ENCODE data around the gene TCTN3. TPM values are rescaled to one million over a fixed set of nuclear protein-coding genes. Genes with fewer than 3 reads are reported as not detected.

Gene TCTN3
- total and polyA plus RNA-seq, 2 of the 4 experiments (the other 2 are of a cell fraction) = 26.9 to 35.1 TPM

DNA sequence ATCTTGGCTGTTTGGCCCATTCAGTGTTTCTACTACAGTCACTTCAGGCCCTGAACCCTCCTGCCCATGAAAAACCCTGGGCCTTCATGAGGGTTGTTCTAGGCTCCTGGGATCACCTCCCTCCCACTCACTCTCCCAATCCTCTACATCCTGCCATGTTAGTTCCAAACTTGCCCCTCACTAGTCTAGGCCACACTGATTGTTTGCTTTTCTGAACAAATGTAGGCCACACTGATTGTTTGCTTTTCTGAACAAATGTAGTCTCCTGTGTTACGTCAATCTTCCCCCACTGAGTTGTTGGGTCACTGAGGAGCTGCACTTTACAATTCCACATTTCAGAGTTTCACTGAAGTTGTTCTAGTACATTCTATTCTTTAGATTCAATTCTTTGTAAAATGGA is 31.9 kb downstream of the TCTN3 start:
- no TSS peak for BruUV-seq (replicated peaks)
- no peak overlapping the region for H3K23ac ChIP-seq (ENCODE audit: low read depth, low read length)
- no peaks in the 10 kb centered on the region for H3K9me1 ChIP-seq (ENCODE audit: insufficient read depth, low read length)
- no peak for TF ChIP-seq POLR2A (IDR thresholded peaks at IDR 0.05; ENCODE audit: low read depth, low read length)
- no peak for TF ChIP-seq SMC3 (IDR thresholded peaks at IDR 0.05; ENCODE audit: low read depth, low read length)
- no peak for TF ChIP-seq CEBPB (IDR thresholded peaks at IDR 0.05; ENCODE audit: low read depth, low read length)
- no peak for TF ChIP-seq FOS (IDR thresholded peaks at IDR 0.05; ENCODE audit: low read depth, low read length)
- TF ChIP-seq CHD1 (IDR thresholded peaks at IDR 0.05; ENCODE audit: low read depth, low read length) = no peak
- no peak for TF ChIP-seq MXI1 (IDR thresholded peaks at IDR 0.05; ENCODE audit: borderline replicate concordance, low read depth, low read length)
- no CpG with 5 or more reads among the region's 1 CpG for WGBS, 2 experiments (ENCODE audit: extremely low coverage in 2 of 2, insufficient read length in 1 of 2)
- DNase-seq = no peak
- 0 out of 4 replicates have a peak, but pooled peaks cover 0 to 6% of the 10 kb centered on the region in 2 experiments for H3K79me1 ChIP-seq (ENCODE audit: low read depth in 1 of 2, low read length in 2 of 2)
- no peak overlapping the region for H2AK9ac ChIP-seq (replicated peaks; ENCODE audit: low read depth, low read length, poor library complexity)
- H3K56ac ChIP-seq (ENCODE audit: extremely low read depth, insufficient read depth, low read length) = no peak overlapping the region
- H3K9me3 ChIP-seq (ENCODE audit: control insufficient read depth, insufficient read depth, low read length) = no peaks in the 10 kb centered on the region
- no peak overlapping the region for H3K4ac ChIP-seq (ENCODE audit: low read depth, low read length)
- dilution Hi-C loops (cut with HindIII; ENCODE audit: low sequenced_read_pairs, unreplicated experiment) (no loop called here), in situ Hi-C loops (cut with MboI; ENCODE audit: low sequenced_read_pairs) (no loop called here), intact Hi-C loops (cut with micrococcal nuclease) (loop anchor here (5.0 kb wide), 1 partner anchor 790 kb away; no protein-coding TSS in a partner anchor)
- H2BK120ac ChIP-seq (ENCODE audit: low read depth, low read length) = no peak overlapping the region
- no peak overlapping the region for H3K18ac ChIP-seq (ENCODE audit: low read depth, low read length)
- H2AK5ac ChIP-seq (ENCODE audit: low read depth, low read length) = no peak overlapping the region
- H3K4me1 ChIP-seq (ENCODE audit: control insufficient read depth, insufficient read depth, low read length) = no peaks in the 10 kb centered on the region
- no peaks in the 10 kb centered on the region for H4K20me1 ChIP-seq (ENCODE audit: insufficient read depth, low read length)
- no peak overlapping the region for H2BK20ac ChIP-seq (ENCODE audit: low read depth, low read length)
- H2BK5ac ChIP-seq (ENCODE audit: low read depth, low read length, poor library complexity, severe bottlenecking) = no peak overlapping the region
- peaks cover 5% of the 10 kb centered on the region for H3K36me3 ChIP-seq (ENCODE audit: control insufficient read depth, insufficient read depth, low read length)
- ChIA-PET CTCF (no interaction called here), POLR2A (ENCODE audit: unreplicated experiment) (no interaction called here)
- H4K91ac ChIP-seq (ENCODE audit: insufficient read depth, low read depth, low read length) = no peak overlapping the region
- no peaks in the 10 kb centered on the region for H3K27me3 ChIP-seq (ENCODE audit: control insufficient read depth, insufficient read depth, low read length)
- no peak overlapping the region for H3K4me2 ChIP-seq (ENCODE audit: low read depth, low read length)
- ATAC-seq (ENCODE audit: low read depth) = no peak
- no peak overlapping the region for H2BK15ac ChIP-seq (ENCODE audit: low read depth, low read length)
- no peak overlapping the region for H2AFZ ChIP-seq (replicated peaks; ENCODE audit: low read length, poor library complexity)
- H4K8ac ChIP-seq (ENCODE audit: low read depth in 2 of 2, low read length in 2 of 2) = no peak overlapping the region
- no peak overlapping the region for H4K5ac ChIP-seq (ENCODE audit: low read depth, low read length)
- H3K27ac ChIP-seq (ENCODE audit: insufficient read depth, low read length) = no peak overlapping the region
- no peak overlapping the region for H3K14ac ChIP-seq (replicated peaks; ENCODE audit: low read depth, low read length)
- H3K4me3 ChIP-seq (ENCODE audit: insufficient read depth, low read depth, low read length) = no peak overlapping the region
- no peak overlapping the region for H3K9ac ChIP-seq (ENCODE audit: low read depth, low read length)
